K562 (cell line): ENCODE results near the gene BIN1. TPM values are rescaled to one million over a fixed set of nuclear protein-coding genes. Genes with fewer than 3 reads are reported as not detected.

Experiments
- ATAC-seq: fragments of 200-7000 bp; cut with Tn5 transposase; 3 replicates; pipeline ENCODE4 v1.9.1; 2020; ENCODE audit warnings: moderate library complexity
- BruUV-seq: library from RNA; stranded (reverse); fragments of 400-500 nt; replicated peaks from 2 replicates; lab custom pipeline; 2021; lab: Mats Ljungman, UMichigan
- CTCF ChIA-PET: fragments of 300-600 bp; formaldehyde crosslinking; extraction: SDS; loops from one replicate; lab custom pipeline; 2021; ENCODE audit warnings: low intra/inter-chr PET ratio; lab: Yijun Ruan, JAX
- POLR2A ChIA-PET: fragments of 300-600, 350-650 bp; sonication (Branson Sonifier 250); formaldehyde crosslinking; extraction: SDS; loops from one replicate; lab custom pipeline; 2021; ENCODE audit warnings: antibody characterized with exemption, inconsistent platforms; lab: Yijun Ruan, JAX
- DNase-seq, 4 experiments: peaks; one replicate each; pipeline versions ENCODE4 v3.0.0 to v3.0.0-alpha.2; 2011 to 2018; ENCODE audit warnings: low spot score in 3 of 4, mixed read lengths in 3 of 4; ENCODE audit errors: extremely low read depth in 1 of 4
- FAIRE-seq: peaks from 2 replicates; lab custom pipeline; 2011; peaks lifted over from hg19 to GRCh38; lab: Jason Lieb, UNC
- H2AFZ ChIP-seq: 2 replicates; pipeline ENCODE4 v1.6.0; 2011; ENCODE audit warnings: low read depth, low read length, control low read depth, inconsistent platforms
- H3K27ac ChIP-seq: fragments of 200-600 bp; 3 replicates; pipeline ENCODE4 v1.8.0; 2011; ENCODE audit warnings: low read depth, mild to moderate bottlenecking, control low read depth, inconsistent platforms, low read length, moderate library complexity, mixed read lengths; ENCODE audit errors: extremely low read depth
- H3K27me3 ChIP-seq, 2 experiments: fragments of 300-600 bp in 1 of 2; 2 replicates in 1 of 2; 3 replicates in 1 of 2; pipeline versions ENCODE4 v1.6.0 to v1.8.0; 2011; ENCODE audit warnings: inconsistent platforms in 2 of 2, low read length in 2 of 2, mild to moderate bottlenecking in 1 of 2, mixed read lengths in 1 of 2, moderate library complexity in 1 of 2; ENCODE audit not compliant: control insufficient read depth in 2 of 2, insufficient read depth in 2 of 2
- H3K36me3 ChIP-seq: fragments of 300-600 bp; 3 replicates; pipeline ENCODE4 v1.8.0; 2011; ENCODE audit warnings: mild to moderate bottlenecking, low read length, inconsistent platforms; ENCODE audit not compliant: control insufficient read depth, insufficient read depth
- H3K4me1 ChIP-seq, 2 experiments: fragments of 200-600 bp in 1 of 2; replicated peaks in 1 of 2; 2 replicates in 1 of 2; 3 replicates in 1 of 2; pipeline versions ENCODE4 v1.5.1 to v1.8.0; 2011; ENCODE audit warnings: inconsistent platforms in 2 of 2, low read length in 2 of 2, mild to moderate bottlenecking in 1 of 2, mixed read lengths in 1 of 2, moderate library complexity in 1 of 2; ENCODE audit not compliant: control insufficient read depth in 2 of 2, insufficient read depth in 2 of 2
- H3K4me2 ChIP-seq: 2 replicates; pipeline ENCODE4 v1.6.1; 2011; ENCODE audit warnings: low read length, control low read depth, inconsistent platforms, mixed read lengths; ENCODE audit not compliant: insufficient read depth
- H3K4me3 ChIP-seq: fragments of 200-600 bp; sonication (generic), shearing (Covaris generic); 2 replicates; pipeline ENCODE4 v1.5.1; 2016; ENCODE audit warnings: control low read depth, inconsistent platforms
- H3K79me2 ChIP-seq: fragments of 200-600 bp; 3 replicates; pipeline ENCODE4 v1.8.0; 2011; ENCODE audit warnings: low read length, inconsistent platforms; ENCODE audit not compliant: control insufficient read depth, insufficient read depth
- H3K9ac ChIP-seq, 2 experiments: 2 replicates each; pipeline versions ENCODE4 v1.6.0 to v1.6.1; 2011; ENCODE audit warnings: low read depth in 2 of 2, low read length in 2 of 2, control low read depth in 1 of 2, inconsistent platforms in 1 of 2, mild to moderate bottlenecking in 1 of 2, mixed read lengths in 1 of 2; ENCODE audit not compliant: insufficient read depth in 1 of 2
- H3K9me1 ChIP-seq: one replicate; pipeline ENCODE4 v1.6.0; 2011; ENCODE audit warnings: inconsistent platforms, mild to moderate bottlenecking, low read length, moderate library complexity; ENCODE audit not compliant: control insufficient read depth, insufficient read depth
- H3K9me3 ChIP-seq: replicated peaks from 2 replicates; pipeline ENCODE4 v1.5.1; 2011; ENCODE audit warnings: low read depth, low read length, inconsistent platforms; ENCODE audit not compliant: control insufficient read depth, insufficient read depth
- H4K20me1 ChIP-seq: replicated peaks from 2 replicates; pipeline ENCODE4 v1.6.1; 2011; ENCODE audit warnings: low read length, inconsistent platforms, mixed read lengths; ENCODE audit not compliant: control insufficient read depth, insufficient read depth
- GABPB2 ChIP-seq: fragments of 250-450 bp; sonication (Bioruptor Pico); conservative IDR thresholded peaks from 2 replicates; pipeline ENCODE4 v1.5.1; 2021; ENCODE audit warnings: mild to moderate bottlenecking
- RB1 ChIP-seq: fragments of 450-650 bp; IDR thresholded peaks from 2 replicates; pipeline ENCODE4 v1.6.1; 2017; ENCODE audit warnings: low read depth, mild to moderate bottlenecking
- ZSCAN32 ChIP-seq: fragments of 450-650 bp; formaldehyde crosslinking; IDR thresholded peaks from 2 replicates; pipeline ENCODE4 v1.4.0; 2020; ENCODE audit warnings: mild to moderate bottlenecking, moderate library complexity
- WGBS: fragments of 100-300 bp; shearing (Covaris generic); methylation state at CpG from one replicate; pipeline ENCODE4 v1.1.6; 2016; ENCODE audit warnings: low coverage, mixed read lengths; ENCODE audit not compliant: insufficient coverage; ENCODE audit errors: missing lambda C conversion rate; 5-methylcytosine and 5-hydroxymethylcytosine counted together
- in situ Hi-C: fragments of 300-500 bp; cut with MboI; formaldehyde crosslinking; loops from 4 replicates; pipeline ENCODE4 v1.15.0; 2018; ENCODE audit warnings: inconsistent platforms, mixed read lengths
- intact Hi-C: fragments of 100-400 bp; cut with micrococcal nuclease; formaldehyde crosslinking; loops from 2 replicates; pipeline ENCODE4 v1.14.2; 2022
- polyA plus RNA-seq, 8 experiments: library from polyadenylated mRNA; depleted of rRNA in 4 of 8; stranded (reverse) in 5 of 8; unstranded in 3 of 8; fragments of >200 nt; fragmentation: Nextera tagmentation in 2 of 8; fragmentation: Illumina TruSeq in 1 of 8; extraction: Ambion mirVana in 2 of 8; extraction: Trizol in 1 of 8; gene quantifications; 2 replicates each; pipeline versions ENCODE4 v1.2.1 to v1.2.3, GENCODE V29; 2011 to 2014; ENCODE audit warnings: inconsistent platforms in 1 of 8, missing spikeins in 1 of 8
- total RNA-seq, 7 experiments: library from RNA; depleted of rRNA in 6 of 7; stranded (reverse); fragments of >200 nt in 6 of 7; fragmentation: Illumina TruSeq in 2 of 7; extraction: Trizol in 2 of 7; gene quantifications; 2 replicates each; pipeline versions ENCODE4 v1.2.1 to v1.2.3, GENCODE V29; 2011 to 2021; ENCODE audit warnings: low replicate concordance in 1 of 7
- TF ChIP-seq, protein P1 (sequence below): sonication (generic); formaldehyde crosslinking; IDR thresholded peaks from 2 replicates; pipeline ENCODE4 v1.8.0; 2022; ENCODE audit warnings: mild to moderate bottlenecking, low read depth, missing genetic modification reagents
- TF ChIP-seq, protein P2 (sequence below): sonication (generic); formaldehyde crosslinking; IDR thresholded peaks from 2 replicates; pipeline ENCODE4 v1.9.0; 2022; ENCODE audit warnings: mild to moderate bottlenecking, missing genetic modification reagents
- TF ChIP-seq, protein P3 (sequence below), 2 experiments: fragments of 450-650 bp in 1 of 2; sonication (generic) in 1 of 2; formaldehyde crosslinking; conservative IDR thresholded peaks; 2 replicates each; pipeline versions ENCODE4 v1.4.0 to v1.8.1; 2020 to 2022; ENCODE audit warnings: mild to moderate bottlenecking in 1 of 2, missing genetic modification reagents in 1 of 2

BIN1 gene
- total and polyA plus RNA-seq, 9 of the 15 experiments (the other 6 are each of a cell fraction or from before 2014, with no cell fraction given), result 0.04 to 2.8 (median 0.79) TPM; not detected in 1

DNA sequence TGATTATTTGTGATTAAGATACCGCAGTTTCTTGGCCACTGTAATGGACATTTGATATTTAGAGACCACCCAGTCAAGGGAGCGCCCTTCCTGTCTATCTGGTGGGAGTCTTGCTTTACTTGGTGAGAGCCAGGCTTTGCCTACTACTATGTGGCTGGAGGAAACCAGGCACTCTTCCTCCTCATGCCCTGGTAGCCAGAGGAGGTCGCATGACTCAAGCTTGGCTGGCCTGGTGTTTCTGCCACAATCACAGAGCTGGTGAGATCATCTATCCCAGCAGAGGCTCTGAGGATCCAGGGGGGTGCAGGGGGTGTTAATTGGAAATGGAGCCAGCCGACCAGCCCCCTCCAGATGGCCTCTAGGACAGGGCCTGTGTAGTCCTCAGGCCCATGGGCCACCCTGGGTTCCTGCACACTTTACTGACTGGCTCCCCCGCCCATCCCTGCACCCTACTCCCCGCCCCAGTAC lies 46.8 kb upstream of the BIN1 start:
- H4K20me1 ChIP-seq, result no peaks in the 10 kb centered on the region
- H2AFZ ChIP-seq, result no peak overlapping the region

More for the DNA sequence above, 46.8 kb upstream of the BIN1 start:
- no peaks in the 10 kb centered on the region for H3K4me1 ChIP-seq
- ChIA-PET CTCF (no interaction called here), POLR2A (interaction anchor here (0.6 kb wide), 1 partner anchor 76 kb away, joined by 3 read pairs; no protein-coding TSS in a partner anchor)
- ATAC-seq (no peak), DNase-seq (no peak), FAIRE-seq (no peak)
- no peaks in the 10 kb centered on the region for H3K9me1 ChIP-seq
- H3K9ac ChIP-seq, result no peak overlapping the region
- H3K27ac ChIP-seq, result no peak overlapping the region
- WGBS, result 0% methylated on average over 6 of the region's 6 CpGs
- peaks cover 2 to 36% of the 10 kb centered on the region in 2 experiments; a peak in 4 of 5 replicates for H3K27me3 ChIP-seq
- TF ChIP-seq GABPB2 (no peak), RB1 (no peak), ZSCAN32 (no peak)
- TF ChIP-seq, protein P1, sequence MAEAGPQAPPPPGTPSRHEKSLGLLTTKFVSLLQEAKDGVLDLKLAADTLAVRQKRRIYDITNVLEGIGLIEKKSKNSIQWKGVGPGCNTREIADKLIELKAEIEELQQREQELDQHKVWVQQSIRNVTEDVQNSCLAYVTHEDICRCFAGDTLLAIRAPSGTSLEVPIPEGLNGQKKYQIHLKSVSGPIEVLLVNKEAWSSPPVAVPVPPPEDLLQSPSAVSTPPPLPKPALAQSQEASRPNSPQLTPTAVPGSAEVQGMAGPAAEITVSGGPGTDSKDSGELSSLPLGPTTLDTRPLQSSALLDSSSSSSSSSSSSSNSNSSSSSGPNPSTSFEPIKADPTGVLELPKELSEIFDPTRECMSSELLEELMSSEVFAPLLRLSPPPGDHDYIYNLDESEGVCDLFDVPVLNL, result no peak
- TF ChIP-seq, protein P2, sequence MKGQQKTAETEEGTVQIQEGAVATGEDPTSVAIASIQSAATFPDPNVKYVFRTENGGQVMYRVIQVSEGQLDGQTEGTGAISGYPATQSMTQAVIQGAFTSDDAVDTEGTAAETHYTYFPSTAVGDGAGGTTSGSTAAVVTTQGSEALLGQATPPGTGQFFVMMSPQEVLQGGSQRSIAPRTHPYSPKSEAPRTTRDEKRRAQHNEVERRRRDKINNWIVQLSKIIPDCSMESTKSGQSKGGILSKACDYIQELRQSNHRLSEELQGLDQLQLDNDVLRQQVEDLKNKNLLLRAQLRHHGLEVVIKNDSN (CRISPR knock-in tag), result no peak
- TF ChIP-seq, protein P3, sequence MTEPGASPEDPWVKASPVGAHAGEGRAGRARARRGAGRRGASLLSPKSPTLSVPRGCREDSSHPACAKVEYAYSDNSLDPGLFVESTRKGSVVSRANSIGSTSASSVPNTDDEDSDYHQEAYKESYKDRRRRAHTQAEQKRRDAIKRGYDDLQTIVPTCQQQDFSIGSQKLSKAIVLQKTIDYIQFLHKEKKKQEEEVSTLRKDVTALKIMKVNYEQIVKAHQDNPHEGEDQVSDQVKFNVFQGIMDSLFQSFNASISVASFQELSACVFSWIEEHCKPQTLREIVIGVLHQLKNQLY (CRISPR knock-in tag; conservative IDR thresholded peaks at IDR 0.05), result no peak
- H3K4me3 ChIP-seq, result no peak overlapping the region
- in situ Hi-C loops (no loop called here), intact Hi-C loops (no loop called here)
- H3K4me2 ChIP-seq, result no peak overlapping the region
- no peaks in the 10 kb centered on the region for H3K36me3 ChIP-seq
- H3K9me3 ChIP-seq, result no peaks in the 10 kb centered on the region
- H3K79me2 ChIP-seq, result no peaks in the 10 kb centered on the region
- no TSS peak for BruUV-seq
